Measurements from ENCODE around the gene NDOR1.
A peak's percentile ranks its signal among the peaks of the same experiment; 100 is the strongest.

Gene NDOR1

DNA sequence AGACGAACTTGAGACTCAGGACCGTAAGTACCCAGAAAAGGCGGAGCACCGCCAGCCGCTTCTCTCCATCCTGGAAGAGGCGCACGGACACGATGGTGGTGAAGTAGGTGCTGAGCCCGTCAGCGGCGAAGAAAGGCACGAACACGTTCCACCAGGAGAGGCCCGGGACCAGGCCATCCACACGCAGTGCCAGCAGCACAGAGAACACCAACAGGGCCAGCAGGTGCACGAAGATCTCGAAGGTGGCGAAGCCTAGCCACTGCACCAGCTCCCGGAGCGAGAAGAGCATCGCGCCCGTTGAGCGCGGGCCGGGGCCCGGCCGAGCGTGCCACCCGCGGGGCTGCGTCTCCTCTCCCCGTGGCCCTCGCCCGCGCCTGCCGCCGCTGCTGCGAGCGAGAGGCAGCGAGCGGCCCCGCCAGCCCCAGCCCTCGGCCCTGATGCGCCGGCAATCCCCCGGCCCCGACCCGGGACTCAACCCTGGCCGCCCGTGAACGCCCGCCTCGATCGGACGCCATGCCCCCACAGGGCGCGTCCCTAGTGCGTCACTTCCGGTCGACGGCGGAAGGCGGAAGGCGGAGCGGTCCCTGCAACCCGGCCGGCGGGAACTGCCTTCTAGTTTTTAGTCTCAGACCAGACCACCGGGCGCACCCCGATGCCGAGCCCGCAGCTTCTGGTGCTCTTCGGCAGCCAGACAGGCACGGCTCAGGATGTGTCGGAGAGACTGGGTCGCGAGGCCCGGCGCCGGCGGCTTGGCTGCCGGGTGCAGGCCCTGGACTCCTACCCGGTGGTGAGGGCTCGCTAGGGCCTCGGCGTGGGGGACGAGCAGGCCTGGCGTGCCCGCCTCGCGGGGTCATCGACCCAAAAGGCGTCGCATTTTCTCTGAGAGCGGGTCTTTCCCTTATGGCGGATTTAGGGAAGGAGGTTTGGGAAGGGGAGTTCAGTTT is at the start of gene NDOR1, which contains the start of gene TMEM203:
Gene NDOR1, plus strand, starts transcription at position 575 of the 944 bp plus-strand sequence. Its CDS starts 78 bp downstream, at position 653.
Gene TMEM203, minus strand, starts transcription at position 523 of the 944 bp plus-strand sequence. Its CDS starts 234 bp downstream, at position 289.
- TF ChIP-seq, protein P1, sequence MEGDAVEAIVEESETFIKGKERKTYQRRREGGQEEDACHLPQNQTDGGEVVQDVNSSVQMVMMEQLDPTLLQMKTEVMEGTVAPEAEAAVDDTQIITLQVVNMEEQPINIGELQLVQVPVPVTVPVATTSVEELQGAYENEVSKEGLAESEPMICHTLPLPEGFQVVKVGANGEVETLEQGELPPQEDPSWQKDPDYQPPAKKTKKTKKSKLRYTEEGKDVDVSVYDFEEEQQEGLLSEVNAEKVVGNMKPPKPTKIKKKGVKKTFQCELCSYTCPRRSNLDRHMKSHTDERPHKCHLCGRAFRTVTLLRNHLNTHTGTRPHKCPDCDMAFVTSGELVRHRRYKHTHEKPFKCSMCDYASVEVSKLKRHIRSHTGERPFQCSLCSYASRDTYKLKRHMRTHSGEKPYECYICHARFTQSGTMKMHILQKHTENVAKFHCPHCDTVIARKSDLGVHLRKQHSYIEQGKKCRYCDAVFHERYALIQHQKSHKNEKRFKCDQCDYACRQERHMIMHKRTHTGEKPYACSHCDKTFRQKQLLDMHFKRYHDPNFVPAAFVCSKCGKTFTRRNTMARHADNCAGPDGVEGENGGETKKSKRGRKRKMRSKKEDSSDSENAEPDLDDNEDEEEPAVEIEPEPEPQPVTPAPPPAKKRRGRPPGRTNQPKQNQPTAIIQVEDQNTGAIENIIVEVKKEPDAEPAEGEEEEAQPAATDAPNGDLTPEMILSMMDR (IDR thresholded peaks at IDR 0.05; ENCODE audit: insufficient read depth, low read length, poor library complexity, severe bottlenecking): no peak
- TF ChIP-seq EZH2phosphoT487 (conservative IDR thresholded peaks at IDR 0.05; ENCODE audit: low read length): no peak
- peak within 1 kb of the TSS; percentile 78 for H3K4me2 ChIP-seq (ENCODE audit: low read depth, low read length, poor library complexity, severe bottlenecking)
- peaks cover 31% of the 10 kb centered on the region for H3K79me2 ChIP-seq (ENCODE audit: insufficient read depth, low read length)
- H2AFZ ChIP-seq (ENCODE audit: low read depth, low read length, severe bottlenecking): peak within 1 kb of the TSS; percentile 24
- H3F3A ChIP-seq (ENCODE audit: insufficient read depth): peaks cover 12% of the 10 kb centered on the region
- no peaks in the 10 kb centered on the region for H4K20me1 ChIP-seq (ENCODE audit: low read depth, low read length)
- H3K27me3 ChIP-seq (ENCODE audit: low read length): no peaks in the 10 kb centered on the region
- H3K36me3 ChIP-seq (ENCODE audit: low read length): no peaks in the 10 kb centered on the region
- peak within 1 kb of the TSS; percentile 48; the same call in 1 of the 2 replicates for H3K27ac ChIP-seq (ENCODE audit: low read depth, low read length)
- H3K9me3 ChIP-seq (ENCODE audit: insufficient read depth, low read length): no peaks in the 10 kb centered on the region
- H3K4me3 ChIP-seq (ENCODE audit: insufficient read depth, low read length, poor library complexity, severe bottlenecking): peak within 1 kb of the TSS; percentile 69
- peak within 1 kb of the TSS; percentile 99 for H3K9ac ChIP-seq (ENCODE audit: low read length)
- no peaks in the 10 kb centered on the region for H3K9me2 ChIP-seq (replicated peaks; ENCODE audit: insufficient read depth, low read length)

DNA sequence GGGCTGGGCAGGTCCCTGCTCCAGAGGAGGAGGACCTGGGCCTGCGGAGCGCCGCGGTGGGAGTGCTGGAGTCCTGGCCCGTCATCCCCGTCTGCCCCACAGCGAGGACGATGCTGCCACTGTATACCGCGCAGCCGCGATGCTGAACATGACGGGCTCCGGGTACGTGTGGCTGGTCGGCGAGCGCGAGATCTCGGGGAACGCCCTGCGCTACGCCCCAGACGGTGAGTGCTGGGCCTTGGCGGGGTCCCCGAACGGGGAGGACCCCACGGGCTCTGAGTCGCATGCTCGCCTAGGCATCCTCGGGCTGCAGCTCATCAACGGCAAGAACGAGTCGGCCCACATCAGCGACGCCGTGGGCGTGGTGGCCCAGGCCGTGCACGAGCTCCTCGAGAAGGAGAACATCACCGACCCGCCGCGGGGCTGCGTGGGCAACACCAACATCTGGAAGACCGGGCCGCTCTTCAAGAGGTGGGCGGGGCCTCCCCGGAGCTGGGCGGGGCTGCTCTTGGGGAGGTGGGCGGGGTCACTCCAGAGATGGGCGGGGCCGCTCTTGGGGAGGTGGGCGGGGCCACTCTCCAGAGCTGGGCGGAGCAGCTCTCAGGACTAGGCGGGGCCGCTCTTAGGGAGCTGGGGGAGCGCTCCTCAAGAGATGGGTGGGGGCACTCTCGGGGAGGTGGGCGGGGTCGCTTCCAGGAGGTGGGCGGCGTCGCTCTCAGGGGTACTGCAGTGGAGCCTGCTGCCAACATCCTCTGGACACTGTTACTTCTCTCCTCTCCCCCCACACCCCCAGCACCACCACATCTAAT is 48.7 kb upstream of the NDOR1 start:
- Histone ChIP-seq H3K9me3 (ENCODE audit: insufficient read depth, low read length) (no peaks in the 10 kb centered on the region), H3K4me3 (ENCODE audit: insufficient read depth, low read length, poor library complexity, severe bottlenecking) (no peak overlapping the region), H3K27ac (ENCODE audit: low read depth, low read length) (no peak overlapping the region), H4K20me1 (ENCODE audit: low read depth, low read length) (no peaks in the 10 kb centered on the region), H3K36me3 (ENCODE audit: low read length) (no peaks in the 10 kb centered on the region), H2AFZ (ENCODE audit: low read depth, low read length, severe bottlenecking) (no peak overlapping the region), H3K9me2 (replicated peaks; ENCODE audit: insufficient read depth, low read length) (no peaks in the 10 kb centered on the region), H3K79me2 (ENCODE audit: insufficient read depth, low read length) (no peaks in the 10 kb centered on the region), H3F3A (ENCODE audit: insufficient read depth) (no peaks in the 10 kb centered on the region), H3K4me2 (ENCODE audit: low read depth, low read length, poor library complexity, severe bottlenecking) (no peak overlapping the region), H3K9ac (ENCODE audit: low read length) (no peak overlapping the region), H3K27me3 (ENCODE audit: low read length) (no peaks in the 10 kb centered on the region)
- TF ChIP-seq, protein P1 (IDR thresholded peaks at IDR 0.05; ENCODE audit: insufficient read depth, low read length, poor library complexity, severe bottlenecking): no peak
- TF ChIP-seq EZH2phosphoT487 (conservative IDR thresholded peaks at IDR 0.05; ENCODE audit: low read length): no peak

DNA sequence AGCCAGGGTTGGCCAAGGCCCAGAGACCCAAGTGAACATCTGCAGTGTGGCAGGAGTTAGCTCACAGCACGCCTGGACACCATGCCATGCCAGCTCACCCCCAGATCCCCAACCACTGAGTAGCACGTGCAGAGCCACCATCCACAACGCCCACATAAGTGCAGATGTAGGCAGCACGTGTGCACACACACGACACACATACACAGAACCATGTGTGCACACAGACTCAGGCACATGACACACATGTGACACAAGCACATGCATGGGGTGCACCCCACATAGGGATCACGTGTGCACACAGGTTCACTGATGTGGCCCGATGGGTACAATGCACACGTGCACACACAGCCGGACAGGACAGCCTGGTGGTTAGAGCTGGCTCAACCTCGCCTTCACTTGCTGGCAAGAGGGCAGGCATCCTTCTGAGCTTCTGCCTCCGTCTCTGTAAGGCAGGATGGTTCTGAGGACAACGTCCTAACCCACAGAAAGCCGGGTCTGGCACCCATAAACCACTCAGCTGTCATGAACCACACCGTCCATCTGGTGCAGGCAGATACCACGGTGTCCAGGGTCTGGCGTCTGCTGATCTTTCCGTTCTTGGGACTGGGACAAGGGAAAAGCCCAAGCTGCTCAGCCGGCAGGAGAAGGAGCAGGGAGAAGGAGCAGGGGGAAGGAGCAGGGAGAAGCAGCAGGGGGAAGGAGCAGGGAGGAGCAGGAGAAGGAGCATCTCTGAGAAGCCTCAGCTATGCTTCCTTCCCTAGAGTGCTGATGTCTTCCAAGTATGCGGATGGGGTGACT is 47.7 kb upstream of the NDOR1 start:
- H3K27ac ChIP-seq (ENCODE audit: low read depth, low read length): no peak overlapping the region
- no peaks in the 10 kb centered on the region for H4K20me1 ChIP-seq (ENCODE audit: low read depth, low read length)
- H3K9ac ChIP-seq (ENCODE audit: low read length): no peak overlapping the region
- no peaks in the 10 kb centered on the region for H3F3A ChIP-seq (ENCODE audit: insufficient read depth)
- no peaks in the 10 kb centered on the region for H3K9me2 ChIP-seq (replicated peaks; ENCODE audit: insufficient read depth, low read length)
- no peaks in the 10 kb centered on the region for H3K36me3 ChIP-seq (ENCODE audit: low read length)
- no peak overlapping the region for H3K4me3 ChIP-seq (ENCODE audit: insufficient read depth, low read length, poor library complexity, severe bottlenecking)
- no peak overlapping the region for H2AFZ ChIP-seq (ENCODE audit: low read depth, low read length, severe bottlenecking)
- no peaks in the 10 kb centered on the region for H3K27me3 ChIP-seq (ENCODE audit: low read length)
- TF ChIP-seq, protein P1 (IDR thresholded peaks at IDR 0.05; ENCODE audit: insufficient read depth, low read length, poor library complexity, severe bottlenecking): no peak
- no peak for TF ChIP-seq EZH2phosphoT487 (conservative IDR thresholded peaks at IDR 0.05; ENCODE audit: low read length)
- no peak overlapping the region for H3K4me2 ChIP-seq (ENCODE audit: low read depth, low read length, poor library complexity, severe bottlenecking)
- H3K9me3 ChIP-seq (ENCODE audit: insufficient read depth, low read length): no peaks in the 10 kb centered on the region
- H3K79me2 ChIP-seq (ENCODE audit: insufficient read depth, low read length): no peaks in the 10 kb centered on the region

Measured in SU-DHL-6 (cell line).